Measurements from ENCODE around the gene TOLLIP. TPM values are rescaled to one million over a fixed set of nuclear protein-coding genes. Genes with fewer than 3 reads are reported as not detected.
"Not testable (repeated sequence)": the region's sequence is repeated elsewhere in the genome, so short reads cannot be mapped to it uniquely, and the experiment has no call there.

Gene TOLLIP
- total RNA-seq, 2 donors from 2014 or later = 53.2 to 56.4 TPM

GRCh38 chr11:1248951-1249350 lies 60.5 kb downstream of the TOLLIP start:
- not testable (repeated sequence) for H3K27me3 Mint-ChIP-seq; H3K27ac Mint-ChIP-seq; H3K4me3 Mint-ChIP-seq; DNase-seq (ENCODE audit: low spot score); H3K9me3 Mint-ChIP-seq; H3K36me3 Mint-ChIP-seq; ATAC-seq
- peaks cover 6 to 19% of the 10 kb centered on the region in 2 donors for H3K4me1 Mint-ChIP-seq (ENCODE audit: low read depth in 2 of 2)

- H3K27ac Mint-ChIP-seq, ATAC-seq, H3K27me3 Mint-ChIP-seq: not testable (repeated sequence)
These were observed 62.4 kb downstream of the TOLLIP start for GRCh38 chr11:1247026-1247425.

GRCh38 chr11:1246301-1246700 lies 63.1 kb downstream of the TOLLIP start:
- not testable (repeated sequence) for H3K9me3 Mint-ChIP-seq; H3K27ac Mint-ChIP-seq; DNase-seq (ENCODE audit: low spot score); H3K27me3 Mint-ChIP-seq; ATAC-seq; H3K4me3 Mint-ChIP-seq; H3K36me3 Mint-ChIP-seq
- H3K4me1 Mint-ChIP-seq (ENCODE audit: low read depth in 2 of 2) = peaks cover 6 to 20% of the 10 kb centered on the region in 2 donors

More at GRCh38 chr11:1247026-1247425, 62.4 kb downstream of the TOLLIP start:
- H3K9me3 Mint-ChIP-seq; DNase-seq (ENCODE audit: low spot score); H3K4me3 Mint-ChIP-seq; H3K36me3 Mint-ChIP-seq: not testable (repeated sequence)
- peaks cover 6 to 21% of the 10 kb centered on the region in 2 donors for H3K4me1 Mint-ChIP-seq (ENCODE audit: low read depth in 2 of 2)

GRCh38 chr11:1245717-1246116 lies 63.7 kb downstream of the TOLLIP start:
- not testable (repeated sequence) for H3K9me3 Mint-ChIP-seq; H3K4me3 Mint-ChIP-seq; DNase-seq (ENCODE audit: low spot score); H3K27ac Mint-ChIP-seq; H3K27me3 Mint-ChIP-seq; H3K36me3 Mint-ChIP-seq; ATAC-seq
- peaks cover 0 to 14% of the 10 kb centered on the region in 2 donors for H3K4me1 Mint-ChIP-seq (ENCODE audit: low read depth in 2 of 2)

- peaks cover 0 to 12% of the 10 kb centered on the region in 2 donors for H3K4me1 Mint-ChIP-seq (ENCODE audit: low read depth in 2 of 2)
- not testable (repeated sequence) for ATAC-seq; H3K27ac Mint-ChIP-seq; H3K4me3 Mint-ChIP-seq; DNase-seq (ENCODE audit: low spot score); H3K36me3 Mint-ChIP-seq; H3K27me3 Mint-ChIP-seq; H3K9me3 Mint-ChIP-seq
These were observed 64.9 kb downstream of the TOLLIP start for GRCh38 chr11:1244557-1244956.

GRCh38 chr11:1243521-1243920 lies 65.9 kb downstream of the TOLLIP start:
- H3K4me1 Mint-ChIP-seq (ENCODE audit: low read depth in 2 of 2) = peaks cover 0 to 12% of the 10 kb centered on the region in 2 donors
- not testable (repeated sequence) for H3K4me3 Mint-ChIP-seq; H3K36me3 Mint-ChIP-seq; H3K9me3 Mint-ChIP-seq; H3K27me3 Mint-ChIP-seq; ATAC-seq; DNase-seq (ENCODE audit: low spot score); H3K27ac Mint-ChIP-seq

GRCh38 chr11:1242751-1243150 lies 66.7 kb downstream of the TOLLIP start:
- H3K9me3 Mint-ChIP-seq; DNase-seq (ENCODE audit: low spot score); H3K27ac Mint-ChIP-seq; ATAC-seq; H3K27me3 Mint-ChIP-seq; H3K36me3 Mint-ChIP-seq; H3K4me3 Mint-ChIP-seq: not testable (repeated sequence)
- peaks cover 0 to 12% of the 10 kb centered on the region in 2 donors for H3K4me1 Mint-ChIP-seq (ENCODE audit: low read depth in 2 of 2)

GRCh38 chr11:1242289-1242688 lies 67.1 kb downstream of the TOLLIP start:
- H3K27ac Mint-ChIP-seq = no peak overlapping the region
- no peak for DNase-seq (ENCODE audit: low spot score)
- peaks cover 0 to 12% of the 10 kb centered on the region in 2 donors for H3K4me1 Mint-ChIP-seq (ENCODE audit: low read depth in 2 of 2)
- no peak for ATAC-seq
- H3K36me3 Mint-ChIP-seq = no peaks in the 10 kb centered on the region
- H3K9me3 Mint-ChIP-seq = no peaks in the 10 kb centered on the region
- no peak overlapping the region for H3K4me3 Mint-ChIP-seq
- no peaks in the 10 kb centered on the region for H3K27me3 Mint-ChIP-seq

GRCh38 chr11:1241706-1242105 lies 67.7 kb downstream of the TOLLIP start:
- Mint-ChIP-seq H3K36me3 (no peaks in the 10 kb centered on the region), H3K4me1 (ENCODE audit: low read depth in 2 of 2) (peaks cover 0 to 12% of the 10 kb centered on the region in 2 donors), H3K27me3 (no peaks in the 10 kb centered on the region), H3K4me3 (no peak overlapping the region), H3K9me3 (no peaks in the 10 kb centered on the region), H3K27ac (no peak overlapping the region)
- DNase-seq (ENCODE audit: low spot score) (no peak), ATAC-seq (no peak)

GRCh38 chr11:1240771-1241170 lies 68.7 kb downstream of the TOLLIP start:
- H3K4me1 Mint-ChIP-seq (ENCODE audit: low read depth in 2 of 2) = peaks cover 0 to 5% of the 10 kb centered on the region in 2 donors
- no peak for DNase-seq (ENCODE audit: low spot score)
- ATAC-seq = no peak
- no peak overlapping the region for H3K4me3 Mint-ChIP-seq
- no peak overlapping the region for H3K27ac Mint-ChIP-seq
- H3K9me3 Mint-ChIP-seq = no peaks in the 10 kb centered on the region
- no peaks in the 10 kb centered on the region for H3K36me3 Mint-ChIP-seq
- no peaks in the 10 kb centered on the region for H3K27me3 Mint-ChIP-seq

- Mint-ChIP-seq H3K9me3 (no peaks in the 10 kb centered on the region), H3K4me1 (ENCODE audit: low read depth in 2 of 2) (peaks cover 0 to 3% of the 10 kb centered on the region in 2 donors), H3K36me3 (no peaks in the 10 kb centered on the region), H3K4me3 (no peak overlapping the region), H3K27me3 (no peaks in the 10 kb centered on the region), H3K27ac (no peak overlapping the region)
- no peak for ATAC-seq
- DNase-seq (ENCODE audit: low spot score) = no peak
These were observed 69.7 kb downstream of the TOLLIP start for GRCh38 chr11:1239596-1240205.

- no peak for DNase-seq (ENCODE audit: low spot score)
These were observed 70.5 kb downstream of the TOLLIP start for GRCh38 chr11:1238767-1239595.

GRCh38 chr11:1237851-1238250 lies 71.6 kb downstream of the TOLLIP start:
- Mint-ChIP-seq H3K36me3 (no peaks in the 10 kb centered on the region), H3K4me3 (no peak overlapping the region), H3K27ac (no peak overlapping the region), H3K9me3 (no peaks in the 10 kb centered on the region), H3K4me1 (ENCODE audit: low read depth in 2 of 2) (peaks cover 0 to 3% of the 10 kb centered on the region in 2 donors), H3K27me3 (no peaks in the 10 kb centered on the region)
- ATAC-seq = no peak
- DNase-seq (ENCODE audit: low spot score) = no peak

More at GRCh38 chr11:1238767-1239595, 70.5 kb downstream of the TOLLIP start:
- Mint-ChIP-seq H3K9me3 (no peaks in the 10 kb centered on the region), H3K27ac (no peak overlapping the region), H3K36me3 (no peaks in the 10 kb centered on the region), H3K4me3 (no peak overlapping the region), H3K27me3 (no peaks in the 10 kb centered on the region), H3K4me1 (ENCODE audit: low read depth in 2 of 2) (peaks cover 0 to 3% of the 10 kb centered on the region in 2 donors)
- ATAC-seq = no peak

- no peaks in the 10 kb centered on the region for H3K36me3 Mint-ChIP-seq
- no peaks in the 10 kb centered on the region for H3K9me3 Mint-ChIP-seq
- no peak for DNase-seq (ENCODE audit: low spot score)
- no peak overlapping the region for H3K27ac Mint-ChIP-seq
- ATAC-seq = no peak
- no peaks in the 10 kb centered on the region for H3K27me3 Mint-ChIP-seq
- no peaks in the 10 kb centered on the region for H3K4me1 Mint-ChIP-seq (ENCODE audit: low read depth in 2 of 2)
- H3K4me3 Mint-ChIP-seq = no peak overlapping the region
These were observed 72.3 kb downstream of the TOLLIP start for GRCh38 chr11:1237128-1237580.

Data from natural killer cell treated with Interleukin-12 subunit alpha and Interleukin-12 subunit beta and Interleukin-15 and Interleukin-18, amount 100 ng/mL, for 72 hours (primary cell).